SHP77 treated with DMSO at 0.1 percent for 48 hours (cell line): Measurements from ENCODE around the gene GLRA2.
A peak's percentile ranks its signal among the peaks of the same experiment; 100 is the strongest.

Experiments
- DNase-seq: peaks from one replicate; lab custom pipeline; 2025; lab: John Stamatoyannopoulos, UW

Gene GLRA2

GRCh38 chrX:14529290-14529989, at the start of gene GLRA2:
Gene GLRA2, plus strand, starts transcription at chrX:14529536. Its CDS starts 522 bp downstream, at chrX:14530058.
- DNase-seq: no peak

- no peak for DNase-seq
These were observed 39.9 kb upstream of the GLRA2 start for GRCh38 chrX:14489437-14489836.

DNA sequence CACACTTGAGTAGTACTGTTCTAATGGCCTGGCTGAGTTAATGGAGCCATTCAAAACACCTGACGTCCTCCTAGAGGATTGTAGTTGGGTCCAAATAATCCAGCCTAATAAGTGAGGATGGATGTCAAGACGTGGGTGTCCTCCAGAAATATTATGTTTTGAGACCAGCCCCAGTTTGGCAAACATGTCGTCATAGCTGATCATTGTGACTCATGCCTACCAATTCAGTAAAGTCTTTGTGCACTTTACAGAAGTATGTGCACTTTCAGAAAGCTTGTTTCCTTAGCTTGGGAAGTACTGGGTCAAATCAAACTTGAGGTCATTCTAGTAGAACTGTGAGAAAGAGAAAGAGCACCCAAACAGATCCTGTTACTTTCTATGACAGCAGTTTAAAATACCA, 37.6 kb upstream of the GLRA2 start:
- no peak for DNase-seq

- DNase-seq: no peak
These were observed 32.7 kb upstream of the GLRA2 start for GRCh38 chrX:14496674-14497073.

GRCh38 chrX:14497184-14497666, 32.1 kb upstream of the GLRA2 start:
- DNase-seq: no peak

DNA sequence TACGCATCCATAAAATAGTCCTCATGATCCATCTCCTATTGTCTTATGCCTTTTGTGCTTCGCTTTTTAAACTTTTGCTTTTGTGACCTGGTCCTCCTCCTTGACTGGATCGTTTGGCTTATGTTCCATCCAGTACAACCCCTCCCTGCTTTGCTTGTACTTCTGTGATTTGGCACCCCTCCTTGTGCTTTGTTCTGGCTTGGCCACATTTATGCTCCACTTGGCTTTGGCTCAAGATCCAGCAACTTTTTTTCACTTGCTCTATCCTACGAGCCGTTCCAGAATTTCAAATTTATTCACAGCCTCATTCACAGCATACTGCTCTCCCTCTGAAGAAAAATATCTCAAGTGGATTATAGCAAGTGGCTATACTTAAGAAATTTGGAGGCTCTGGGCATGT, 28.0 kb upstream of the GLRA2 start:
- DNase-seq: no peak

DNA sequence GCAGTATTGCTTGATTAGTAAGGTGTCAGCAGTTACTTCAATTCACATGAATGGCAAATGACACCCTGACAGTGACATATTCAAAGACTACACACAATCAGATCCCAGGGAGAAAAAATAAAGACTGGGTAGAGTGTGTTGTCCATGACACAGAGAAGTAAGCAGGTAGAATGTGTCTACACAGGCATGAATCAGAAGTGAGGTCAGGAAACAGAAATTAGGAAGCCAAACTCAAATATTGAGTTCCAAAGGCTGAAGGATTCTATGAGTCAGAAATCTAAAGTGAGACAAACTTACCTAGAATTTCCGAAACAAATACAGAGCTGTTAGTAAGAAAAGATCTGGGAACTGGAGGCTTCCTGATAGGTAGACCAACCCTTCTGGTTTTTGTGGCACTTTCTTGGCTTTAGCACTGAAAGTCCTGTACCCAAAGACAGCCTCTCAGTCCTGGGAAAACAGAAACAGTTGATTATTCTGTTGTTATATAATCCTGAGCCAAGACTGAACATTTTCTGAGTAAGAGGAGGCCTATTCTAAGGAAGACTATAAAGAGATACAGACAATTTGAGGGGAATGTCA, 24.3 kb upstream of the GLRA2 start:
- no peak for DNase-seq

DNA sequence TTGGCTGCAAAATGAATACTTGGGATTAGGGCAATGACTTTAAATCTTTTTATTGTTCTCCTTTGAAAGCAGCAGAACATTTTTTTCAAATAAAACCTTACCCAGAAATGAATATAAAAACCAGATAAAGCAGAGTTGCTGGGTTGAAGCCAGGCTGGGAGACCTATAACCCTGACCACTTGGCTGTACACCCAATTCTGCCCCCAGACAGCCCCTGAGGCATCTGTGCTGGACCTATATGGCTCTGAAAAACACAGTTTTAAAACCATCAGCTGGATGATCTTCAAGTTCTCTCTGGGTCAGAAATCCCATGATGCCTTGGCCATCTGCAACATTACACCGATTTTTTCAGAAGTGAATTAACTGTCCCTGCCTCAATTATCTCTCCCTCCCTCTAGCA, 23.7 kb upstream of the GLRA2 start:
- no peak for DNase-seq

- no peak for DNase-seq
These were observed 22.5 kb upstream of the GLRA2 start for GRCh38 chrX:14506866-14507265.

DNA sequence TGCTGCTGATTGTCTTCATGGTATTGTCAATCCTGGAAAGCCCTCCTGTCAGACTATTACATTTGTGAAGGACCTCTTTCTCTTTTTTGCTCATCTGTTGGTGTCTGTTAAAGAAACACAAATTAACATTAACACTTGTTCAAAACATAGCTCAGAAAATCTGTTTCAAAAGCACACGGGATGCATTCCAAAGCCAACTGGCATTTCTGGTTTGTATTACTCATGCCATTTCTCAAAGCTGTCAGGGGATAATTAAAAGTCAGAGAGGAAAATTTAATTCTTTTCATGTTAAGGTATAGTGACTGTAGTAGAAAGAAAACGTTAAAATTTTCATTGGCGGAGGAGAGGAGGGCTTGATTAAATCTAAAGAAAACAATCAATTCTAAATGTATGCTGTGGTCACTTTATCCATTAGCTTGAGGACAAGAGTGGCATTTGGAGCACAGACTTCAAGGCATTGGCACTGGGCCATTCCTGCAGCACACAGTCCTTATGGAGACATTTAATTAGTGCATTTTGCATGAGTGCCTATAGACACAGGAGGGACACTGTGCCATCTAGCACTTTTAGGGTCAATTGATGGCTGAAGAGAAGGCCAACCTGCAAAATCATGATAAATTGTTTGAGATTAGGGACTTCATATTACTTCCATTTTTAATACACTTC, 21.2 kb upstream of the GLRA2 start:
- DNase-seq: no peak

DNA sequence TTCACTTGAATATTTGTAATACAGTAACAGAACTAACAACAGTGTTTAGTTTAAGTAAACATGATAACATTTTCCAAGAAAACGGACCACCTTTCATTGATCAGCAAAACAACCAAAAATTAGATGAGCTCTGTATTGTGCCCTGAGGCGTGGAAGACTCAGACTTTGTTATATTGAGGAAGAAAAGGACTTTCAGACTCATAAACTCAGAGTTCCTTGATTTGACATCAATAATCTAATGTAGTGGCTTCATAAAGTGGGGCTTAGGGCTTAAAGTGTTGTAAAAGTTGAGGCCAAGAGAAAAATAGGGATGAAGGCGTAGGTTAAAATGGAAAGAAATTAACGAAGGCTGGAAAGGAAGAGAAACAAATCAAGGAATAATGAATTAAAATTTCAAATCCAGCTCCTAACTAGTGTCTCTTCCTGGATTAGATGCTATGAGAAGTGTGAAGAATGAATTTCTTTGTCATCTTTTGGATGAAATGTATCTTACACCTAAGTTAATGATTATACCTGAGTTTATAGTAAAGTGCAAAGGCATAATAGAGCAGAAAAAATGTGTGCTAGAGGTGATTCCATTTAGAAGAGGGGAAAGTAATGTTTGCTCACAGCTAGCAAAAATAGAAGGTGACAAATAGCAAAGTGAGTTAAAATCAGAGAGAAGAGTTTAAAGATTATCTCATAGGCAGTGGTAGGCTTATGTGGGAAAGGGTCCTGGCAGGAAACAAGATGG, 19.8 kb upstream of the GLRA2 start:
- DNase-seq: no peak

DNA sequence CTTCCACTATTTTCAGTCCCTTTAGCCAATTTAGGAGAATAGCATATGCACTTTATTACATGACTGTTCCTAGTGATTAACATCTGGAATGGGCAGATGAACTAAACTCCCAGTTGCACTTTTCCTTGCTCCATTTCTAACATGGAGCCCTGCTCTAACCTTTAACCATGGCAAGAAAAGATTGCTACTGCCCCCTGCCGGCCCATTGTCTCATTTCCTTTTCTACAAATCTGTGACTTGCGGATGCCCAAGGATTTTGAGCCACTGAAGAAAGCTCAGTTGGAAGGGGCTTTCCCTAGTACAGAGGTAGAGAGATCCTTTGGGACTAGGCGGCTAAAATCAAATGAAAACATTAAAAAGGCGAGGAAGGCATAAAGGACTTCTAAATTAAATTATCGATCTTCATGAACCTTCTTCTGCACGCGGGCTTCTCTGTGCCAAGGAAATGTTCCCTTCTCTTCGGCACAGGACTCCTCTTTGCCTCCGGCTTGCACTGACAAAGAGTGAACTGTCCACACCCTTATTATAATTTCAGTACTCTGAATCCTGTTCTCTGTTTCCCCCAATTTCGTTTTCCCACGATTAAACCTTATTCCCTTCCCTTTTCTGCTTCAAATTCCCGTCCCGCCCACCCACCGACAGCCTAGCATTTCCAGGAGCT, 577 bp upstream of the GLRA2 start:
- peak; percentile 4 for DNase-seq

DNA sequence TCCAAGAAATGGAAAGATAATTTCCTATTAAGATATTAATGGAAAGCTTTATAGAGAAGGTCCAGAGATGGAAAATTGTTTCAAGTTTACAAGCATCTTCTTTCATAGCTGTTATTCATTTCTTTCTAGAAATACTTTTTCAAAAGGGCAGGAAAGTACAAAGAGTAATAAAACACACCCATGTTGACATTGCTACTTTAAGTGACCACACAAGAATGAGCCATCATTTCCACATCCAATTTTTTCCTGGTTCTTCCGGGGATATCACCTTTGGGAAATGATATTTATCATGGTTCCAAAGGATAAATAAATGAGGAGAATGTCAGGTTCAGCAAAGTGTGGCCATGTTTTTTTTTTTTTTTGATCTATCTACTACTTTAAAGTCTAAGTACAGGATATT, 4.5 kb downstream of the GLRA2 start:
- no peak for DNase-seq

- no peak for DNase-seq
These were observed 16.9 kb downstream of the GLRA2 start for GRCh38 chrX:14546190-14546589.

DNA sequence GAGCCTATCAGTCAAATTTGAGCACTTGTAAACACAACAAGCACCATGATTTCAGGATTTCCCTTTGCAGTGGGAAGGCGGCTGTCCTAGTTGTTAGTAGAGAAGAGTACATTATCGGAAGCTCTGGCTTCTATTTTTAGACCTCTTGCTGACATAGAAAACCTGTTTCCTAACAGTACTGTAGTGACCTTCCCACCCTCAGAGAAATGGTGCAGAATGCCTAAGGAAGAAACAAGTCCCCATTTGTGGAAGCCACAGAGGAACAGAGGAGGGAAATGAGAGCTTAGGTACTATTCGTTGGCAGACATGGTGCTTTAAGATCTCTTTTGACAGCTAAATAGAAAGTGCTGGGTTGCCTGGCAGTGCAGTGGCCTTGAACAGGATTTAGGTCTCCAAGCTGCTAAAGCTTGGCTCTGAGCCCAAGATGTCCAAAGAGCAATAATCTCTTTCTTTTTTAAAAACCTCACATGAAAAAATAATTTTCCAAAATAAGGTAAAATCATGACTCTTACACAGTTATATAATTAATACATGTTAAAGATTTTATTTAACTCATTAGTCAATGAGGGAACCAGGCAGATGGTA, 24.9 kb downstream of the GLRA2 start:
- no peak for DNase-seq

DNA sequence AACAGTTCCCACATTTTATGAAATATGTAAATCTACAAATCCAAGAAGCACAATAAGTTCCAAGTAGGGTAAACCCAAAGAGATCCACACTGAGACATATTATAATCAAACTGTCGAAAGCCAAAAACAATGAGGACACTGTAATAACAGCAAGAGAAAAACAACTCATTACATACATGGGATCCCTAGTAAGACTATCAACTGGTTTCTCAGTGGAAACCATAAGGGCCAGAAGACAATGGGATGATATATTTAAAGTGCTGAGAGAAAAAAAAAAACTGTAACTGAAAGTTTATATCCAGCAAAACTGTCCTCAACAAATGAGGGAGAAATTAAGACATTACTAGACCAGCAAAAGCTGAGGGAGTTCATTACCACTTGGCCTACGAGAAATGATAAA, 34.7 kb downstream of the GLRA2 start:
- DNase-seq: no peak

- no peak for DNase-seq
These were observed 43.8 kb downstream of the GLRA2 start for GRCh38 chrX:14573161-14573560.

DNA sequence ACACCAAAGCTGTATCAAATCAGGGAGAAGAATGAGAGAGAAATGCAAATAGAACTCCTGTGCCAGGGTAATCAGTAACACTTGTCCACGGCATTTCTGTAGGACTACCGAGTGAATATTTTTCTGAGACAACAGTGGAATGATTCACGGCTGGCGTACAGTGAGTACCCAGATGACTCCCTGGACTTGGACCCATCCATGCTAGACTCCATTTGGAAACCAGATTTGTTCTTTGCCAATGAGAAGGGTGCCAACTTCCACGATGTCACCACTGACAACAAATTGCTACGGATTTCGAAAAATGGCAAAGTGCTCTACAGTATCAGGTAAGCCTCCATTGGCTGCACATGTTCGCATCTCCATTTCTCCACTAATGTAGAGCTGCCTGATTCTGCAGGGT, 51.7 kb downstream of the GLRA2 start:
- DNase-seq: no peak

GRCh38 chrX:14584548-14584947, 55.2 kb downstream of the GLRA2 start:
- no peak for DNase-seq

DNA sequence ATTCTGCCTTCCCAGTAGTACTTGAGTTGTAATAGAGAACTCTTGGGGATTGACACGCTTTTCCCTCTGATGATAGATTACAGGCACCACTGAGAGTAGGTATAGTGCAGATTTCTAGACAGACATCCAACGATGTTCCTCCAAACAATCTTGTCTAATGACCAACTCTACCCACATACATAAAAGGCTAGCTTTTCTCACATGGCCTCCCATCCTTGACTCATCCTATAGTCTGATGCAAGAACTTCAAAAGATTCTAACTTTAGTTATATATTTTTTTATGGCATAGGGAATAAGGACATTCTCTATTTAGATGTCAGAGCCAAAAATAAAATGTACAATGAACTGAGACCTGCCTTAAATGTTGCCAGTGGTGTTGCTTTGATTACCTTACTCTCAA, 60.9 kb downstream of the GLRA2 start:
- DNase-seq: no peak

DNA sequence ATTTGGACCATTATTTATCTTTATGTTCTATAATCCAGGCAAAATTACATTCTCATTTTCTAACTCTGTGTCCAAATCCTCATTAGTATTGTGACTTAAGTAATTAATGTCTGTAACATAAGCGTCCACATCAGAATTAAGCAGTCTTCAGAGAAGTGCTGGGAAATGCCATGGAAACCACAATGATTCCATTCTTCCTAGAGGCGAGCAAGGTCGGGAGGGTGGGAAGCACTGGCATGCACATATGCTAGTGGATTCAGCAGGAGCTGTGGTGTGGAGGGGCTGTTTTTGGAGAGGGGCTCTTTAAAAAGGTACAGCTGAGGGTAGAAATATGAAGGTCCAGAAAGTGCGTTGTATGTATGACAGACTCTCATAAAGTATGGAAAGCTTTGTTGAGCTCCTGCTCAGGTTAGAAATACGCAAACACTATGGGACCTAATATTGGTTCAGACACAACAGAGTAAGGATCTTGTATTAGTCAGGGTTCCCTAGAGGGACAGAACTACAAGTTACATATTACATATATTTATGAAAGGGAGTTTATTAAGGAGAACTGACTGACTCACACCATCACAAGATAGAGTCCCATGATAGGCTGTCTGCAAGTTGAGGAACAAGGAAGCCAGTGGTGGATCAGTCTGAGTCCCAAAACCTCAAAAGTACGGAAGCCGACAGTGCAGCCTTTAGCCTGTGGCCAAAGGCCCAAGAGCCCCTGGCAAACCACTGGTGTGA, 61.5 kb downstream of the GLRA2 start:
- DNase-seq: no peak
